GM12878 (cell line): ENCODE data around the gene NLRP5. TPM values are rescaled to one million over a fixed set of nuclear protein-coding genes. Genes with fewer than 3 reads are reported as not detected.

Experiments
- CBX3 ChIP-seq: fragments of 200-600 bp; sonication (generic); IDR thresholded peaks from 2 replicates; pipeline ENCODE4 v1.6.1; 2016; ENCODE audit warnings: low read depth, borderline replicate concordance
- IRF4 ChIP-seq: IDR thresholded peaks from 2 replicates; pipeline ENCODE4 v1.6.1; 2011; ENCODE audit warnings: low read depth, low read length
- LARP7 ChIP-seq: fragments of 450-650 bp; IDR thresholded peaks from 2 replicates; pipeline ENCODE4 v1.6.1; 2017; ENCODE audit warnings: mild to moderate bottlenecking
- SKIL ChIP-seq: fragments of 450-650 bp; IDR thresholded peaks from 2 replicates; pipeline ENCODE4 v1.6.1; 2017; ENCODE audit warnings: mild to moderate bottlenecking, low read depth, inconsistent platforms; ENCODE audit not compliant: poor library complexity, severe bottlenecking
- SREBF1 ChIP-seq: IDR thresholded peaks from 2 replicates; pipeline ENCODE4 v1.6.1; 2012; ENCODE audit warnings: mild to moderate bottlenecking, low read length
- TCF7 ChIP-seq: IDR thresholded peaks from 2 replicates; pipeline ENCODE4 v1.6.1; 2014; ENCODE audit warnings: antibody characterized with exemption, borderline replicate concordance
- ZNF207 ChIP-seq: fragments of 450-650 bp; IDR thresholded peaks from 2 replicates; pipeline ENCODE4 v1.6.1; 2014; ENCODE audit warnings: antibody characterized with exemption, mild to moderate bottlenecking, borderline replicate concordance
- ZNF24 ChIP-seq: fragments of 450-650 bp; IDR thresholded peaks from 2 replicates; pipeline ENCODE4 v1.6.1; 2017; ENCODE audit warnings: antibody characterized with exemption, mild to moderate bottlenecking
- ZSCAN29 ChIP-seq: fragments of 450-650 bp; IDR thresholded peaks from 2 replicates; pipeline ENCODE4 v1.6.1; 2017; ENCODE audit warnings: mild to moderate bottlenecking, moderate library complexity
- polyA plus RNA-seq, 11 experiments: library from polyadenylated mRNA; depleted of rRNA in 4 of 11; unstranded in 6 of 11; stranded (reverse) in 5 of 11; fragments of >200 nt; fragmentation: Nextera tagmentation in 4 of 11; fragmentation: Illumina TruSeq in 1 of 11; extraction: Ambion mirVana in 4 of 11; extraction: Trizol in 1 of 11; gene quantifications; 1 replicate in 1 of 11; 2 replicates in 10 of 11; pipeline versions ENCODE4 v1.2.1 to v1.2.3, GENCODE V29; 2011 to 2016; ENCODE audit warnings: inconsistent platforms in 2 of 11, missing spikeins in 2 of 11, low read depth in 1 of 11
- total RNA-seq, 4 experiments: library from RNA; depleted of rRNA in 3 of 4; stranded (reverse); fragments of >200 nt in 3 of 4; fragmentation: Illumina TruSeq in 1 of 4; extraction: Trizol in 1 of 4; gene quantifications; 2 replicates each; pipeline versions ENCODE4 v1.2.1 to v1.2.3, GENCODE V29; 2013 to 2021
- TF ChIP-seq, protein P1 (sequence below): fragments of 450-650 bp; IDR thresholded peaks from 2 replicates; pipeline ENCODE4 v1.6.1; 2017; ENCODE audit warnings: mild to moderate bottlenecking, moderate library complexity

The NLRP5 gene
- total and polyA plus RNA-seq, 10 of the 15 experiments (the other 5 are each of a cell fraction or from before 2014, with no cell fraction given): 0.01 TPM; not detected in 9

DNA sequence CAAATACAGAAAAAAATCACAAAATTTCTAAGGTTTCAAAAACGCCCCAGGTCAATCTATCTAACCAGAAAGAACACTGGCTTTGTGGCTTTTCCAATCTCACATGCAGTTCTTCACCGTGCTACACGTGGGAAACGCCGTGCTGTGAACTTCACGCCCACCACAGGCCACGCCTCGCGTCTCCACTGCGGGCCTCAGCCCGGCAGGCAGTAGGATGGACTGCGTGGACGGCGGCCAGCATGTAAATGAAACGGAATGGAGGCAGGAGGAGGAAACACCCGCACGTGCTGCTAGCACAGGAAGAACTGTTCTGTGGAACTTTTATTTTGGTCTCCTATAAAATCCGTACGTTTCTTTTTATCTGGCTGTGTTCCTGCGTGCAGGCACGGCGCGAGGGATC lies 110.7 kb downstream of the NLRP5 start (continued):
- TF ChIP-seq, protein P1, sequence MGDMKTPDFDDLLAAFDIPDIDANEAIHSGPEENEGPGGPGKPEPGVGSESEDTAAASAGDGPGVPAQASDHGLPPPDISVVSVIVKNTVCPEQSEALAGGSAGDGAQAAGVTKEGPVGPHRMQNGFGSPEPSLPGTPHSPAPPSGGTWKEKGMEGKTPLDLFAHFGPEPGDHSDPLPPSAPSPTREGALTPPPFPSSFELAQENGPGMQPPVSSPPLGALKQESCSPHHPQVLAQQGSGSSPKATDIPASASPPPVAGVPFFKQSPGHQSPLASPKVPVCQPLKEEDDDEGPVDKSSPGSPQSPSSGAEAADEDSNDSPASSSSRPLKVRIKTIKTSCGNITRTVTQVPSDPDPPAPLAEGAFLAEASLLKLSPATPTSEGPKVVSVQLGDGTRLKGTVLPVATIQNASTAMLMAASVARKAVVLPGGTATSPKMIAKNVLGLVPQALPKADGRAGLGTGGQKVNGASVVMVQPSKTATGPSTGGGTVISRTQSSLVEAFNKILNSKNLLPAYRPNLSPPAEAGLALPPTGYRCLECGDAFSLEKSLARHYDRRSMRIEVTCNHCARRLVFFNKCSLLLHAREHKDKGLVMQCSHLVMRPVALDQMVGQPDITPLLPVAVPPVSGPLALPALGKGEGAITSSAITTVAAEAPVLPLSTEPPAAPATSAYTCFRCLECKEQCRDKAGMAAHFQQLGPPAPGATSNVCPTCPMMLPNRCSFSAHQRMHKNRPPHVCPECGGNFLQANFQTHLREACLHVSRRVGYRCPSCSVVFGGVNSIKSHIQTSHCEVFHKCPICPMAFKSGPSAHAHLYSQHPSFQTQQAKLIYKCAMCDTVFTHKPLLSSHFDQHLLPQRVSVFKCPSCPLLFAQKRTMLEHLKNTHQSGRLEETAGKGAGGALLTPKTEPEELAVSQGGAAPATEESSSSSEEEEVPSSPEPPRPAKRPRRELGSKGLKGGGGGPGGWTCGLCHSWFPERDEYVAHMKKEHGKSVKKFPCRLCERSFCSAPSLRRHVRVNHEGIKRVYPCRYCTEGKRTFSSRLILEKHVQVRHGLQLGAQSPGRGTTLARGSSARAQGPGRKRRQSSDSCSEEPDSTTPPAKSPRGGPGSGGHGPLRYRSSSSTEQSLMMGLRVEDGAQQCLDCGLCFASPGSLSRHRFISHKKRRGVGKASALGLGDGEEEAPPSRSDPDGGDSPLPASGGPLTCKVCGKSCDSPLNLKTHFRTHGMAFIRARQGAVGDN: no peak
- TF ChIP-seq ZNF24: no peak
- TF ChIP-seq LARP7: no peak
- no peak for TF ChIP-seq SKIL
- no peak for TF ChIP-seq ZNF207
- TF ChIP-seq SREBF1: no peak
- no peak for TF ChIP-seq ZSCAN29
- no peak for TF ChIP-seq CBX3
- no peak for TF ChIP-seq TCF7
- TF ChIP-seq IRF4: no peak
- TF ChIP-seq, all 136 proteins: peak for 0
